ENCODE measurements around the gene SLU7.

DNA sequence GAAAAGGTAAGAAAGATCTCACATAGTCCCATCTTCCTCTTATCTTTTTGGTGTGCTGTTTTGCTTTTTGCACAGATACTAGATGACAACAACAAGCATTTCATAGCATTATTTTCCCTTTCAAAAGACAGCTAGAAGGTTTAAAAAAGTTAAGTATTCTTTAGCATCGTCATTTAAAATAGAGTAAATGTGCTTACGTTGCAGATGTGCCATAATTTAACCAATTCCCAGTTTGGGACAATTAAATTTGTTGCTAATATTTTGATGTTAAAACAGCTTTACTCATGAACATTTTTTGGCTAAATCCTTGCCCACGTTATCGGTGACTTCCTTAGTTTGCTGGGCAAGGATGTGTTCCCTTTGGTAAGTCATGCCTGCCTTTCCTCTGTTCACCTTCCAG, 44.3 kb upstream of the SLU7 start:
- TF ChIP-seq YY1 (IDR thresholded peaks at IDR 0.05; ENCODE audit: low read depth) = no peak
- TF ChIP-seq, protein P1, sequence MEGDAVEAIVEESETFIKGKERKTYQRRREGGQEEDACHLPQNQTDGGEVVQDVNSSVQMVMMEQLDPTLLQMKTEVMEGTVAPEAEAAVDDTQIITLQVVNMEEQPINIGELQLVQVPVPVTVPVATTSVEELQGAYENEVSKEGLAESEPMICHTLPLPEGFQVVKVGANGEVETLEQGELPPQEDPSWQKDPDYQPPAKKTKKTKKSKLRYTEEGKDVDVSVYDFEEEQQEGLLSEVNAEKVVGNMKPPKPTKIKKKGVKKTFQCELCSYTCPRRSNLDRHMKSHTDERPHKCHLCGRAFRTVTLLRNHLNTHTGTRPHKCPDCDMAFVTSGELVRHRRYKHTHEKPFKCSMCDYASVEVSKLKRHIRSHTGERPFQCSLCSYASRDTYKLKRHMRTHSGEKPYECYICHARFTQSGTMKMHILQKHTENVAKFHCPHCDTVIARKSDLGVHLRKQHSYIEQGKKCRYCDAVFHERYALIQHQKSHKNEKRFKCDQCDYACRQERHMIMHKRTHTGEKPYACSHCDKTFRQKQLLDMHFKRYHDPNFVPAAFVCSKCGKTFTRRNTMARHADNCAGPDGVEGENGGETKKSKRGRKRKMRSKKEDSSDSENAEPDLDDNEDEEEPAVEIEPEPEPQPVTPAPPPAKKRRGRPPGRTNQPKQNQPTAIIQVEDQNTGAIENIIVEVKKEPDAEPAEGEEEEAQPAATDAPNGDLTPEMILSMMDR (IDR thresholded peaks at IDR 0.05) = no peak
- no peak for TF ChIP-seq MEF2A (IDR thresholded peaks at IDR 0.05; ENCODE audit: borderline replicate concordance, low read depth)
- TF ChIP-seq, protein P2, sequence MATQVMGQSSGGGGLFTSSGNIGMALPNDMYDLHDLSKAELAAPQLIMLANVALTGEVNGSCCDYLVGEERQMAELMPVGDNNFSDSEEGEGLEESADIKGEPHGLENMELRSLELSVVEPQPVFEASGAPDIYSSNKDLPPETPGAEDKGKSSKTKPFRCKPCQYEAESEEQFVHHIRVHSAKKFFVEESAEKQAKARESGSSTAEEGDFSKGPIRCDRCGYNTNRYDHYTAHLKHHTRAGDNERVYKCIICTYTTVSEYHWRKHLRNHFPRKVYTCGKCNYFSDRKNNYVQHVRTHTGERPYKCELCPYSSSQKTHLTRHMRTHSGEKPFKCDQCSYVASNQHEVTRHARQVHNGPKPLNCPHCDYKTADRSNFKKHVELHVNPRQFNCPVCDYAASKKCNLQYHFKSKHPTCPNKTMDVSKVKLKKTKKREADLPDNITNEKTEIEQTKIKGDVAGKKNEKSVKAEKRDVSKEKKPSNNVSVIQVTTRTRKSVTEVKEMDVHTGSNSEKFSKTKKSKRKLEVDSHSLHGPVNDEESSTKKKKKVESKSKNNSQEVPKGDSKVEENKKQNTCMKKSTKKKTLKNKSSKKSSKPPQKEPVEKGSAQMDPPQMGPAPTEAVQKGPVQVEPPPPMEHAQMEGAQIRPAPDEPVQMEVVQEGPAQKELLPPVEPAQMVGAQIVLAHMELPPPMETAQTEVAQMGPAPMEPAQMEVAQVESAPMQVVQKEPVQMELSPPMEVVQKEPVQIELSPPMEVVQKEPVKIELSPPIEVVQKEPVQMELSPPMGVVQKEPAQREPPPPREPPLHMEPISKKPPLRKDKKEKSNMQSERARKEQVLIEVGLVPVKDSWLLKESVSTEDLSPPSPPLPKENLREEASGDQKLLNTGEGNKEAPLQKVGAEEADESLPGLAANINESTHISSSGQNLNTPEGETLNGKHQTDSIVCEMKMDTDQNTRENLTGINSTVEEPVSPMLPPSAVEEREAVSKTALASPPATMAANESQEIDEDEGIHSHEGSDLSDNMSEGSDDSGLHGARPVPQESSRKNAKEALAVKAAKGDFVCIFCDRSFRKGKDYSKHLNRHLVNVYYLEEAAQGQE (IDR thresholded peaks at IDR 0.05; ENCODE audit: low read depth, low read length) = no peak
- no peak for TF ChIP-seq RFX5 (IDR thresholded peaks at IDR 0.05; ENCODE audit: low read length)
- no peak for TF ChIP-seq EP300 (IDR thresholded peaks at IDR 0.05; ENCODE audit: borderline replicate concordance in 1 of 2, low read depth in 1 of 2, low read length in 1 of 2)
- TF ChIP-seq FOXM1 (IDR thresholded peaks at IDR 0.05; ENCODE audit: low read depth) = no peak
- no peak for TF ChIP-seq EZH2phosphoT487 (IDR thresholded peaks at IDR 0.05; ENCODE audit: borderline replicate concordance, low read depth)
- TF ChIP-seq POLR2AphosphoS5 (IDR thresholded peaks at IDR 0.05; ENCODE audit: low read depth, low read length) = no peak
